MM.1S (cell line): ENCODE data around the gene EBI3.

Experiments used
- DNase-seq: peaks from one replicate; pipeline ENCODE4 v3.0.0-alpha.2; 2015
- H2AFZ ChIP-seq: fragments of 300-600 bp; sonication (generic); 2 replicates; pipeline ENCODE4 v1.6.0; 2016; ENCODE audit warnings: antibody characterized with exemption, low read length
- H3F3A ChIP-seq: fragments of 300-600 bp; sonication (generic); 2 replicates; pipeline ENCODE4 v1.6.1; 2016; ENCODE audit warnings: mild to moderate bottlenecking, antibody characterized with exemption, low read length, moderate library complexity, mixed read lengths; ENCODE audit not compliant: insufficient read depth
- H3K27ac ChIP-seq: fragments of 300-600 bp; sonication (generic); 2 replicates; pipeline ENCODE4 v1.5.1; 2016; ENCODE audit warnings: mild to moderate bottlenecking, low read length
- H3K27me3 ChIP-seq: fragments of 300-600 bp; sonication (generic); replicated peaks from 2 replicates; pipeline ENCODE4 v1.6.0; 2016; ENCODE audit warnings: low read length; ENCODE audit not compliant: insufficient read depth
- H3K36me3 ChIP-seq: fragments of 300-600 bp; sonication (generic); replicated peaks from 2 replicates; pipeline ENCODE4 v1.6.1; 2016; ENCODE audit warnings: mild to moderate bottlenecking, low read length, mixed read lengths; ENCODE audit not compliant: insufficient read depth
- H3K4me1 ChIP-seq: fragments of 300-600 bp; sonication (generic); 2 replicates; pipeline ENCODE4 v1.6.1; 2016; ENCODE audit warnings: low read length, mixed read lengths
- H3K4me2 ChIP-seq: fragments of 300-600 bp; sonication (generic); 2 replicates; pipeline ENCODE4 v1.6.0; 2016; ENCODE audit warnings: low read depth, low read length
- H3K4me3 ChIP-seq: fragments of 300-600 bp; sonication (generic); 2 replicates; pipeline ENCODE4 v1.5.1; 2016; ENCODE audit warnings: low read length, mixed read lengths
- H3K79me2 ChIP-seq: fragments of 300-600 bp; sonication (generic); 2 replicates; pipeline ENCODE4 v1.6.1; 2016; ENCODE audit warnings: mixed run types, low read length, mixed read lengths
- H3K9ac ChIP-seq: fragments of 300-600 bp; sonication (generic); 2 replicates; pipeline ENCODE4 v1.6.1; 2016; ENCODE audit warnings: low read length, mixed read lengths
- H3K9me2 ChIP-seq: fragments of 300-600 bp; sonication (generic); replicated peaks from 2 replicates; pipeline ENCODE4 v1.6.1; 2016; ENCODE audit warnings: mild to moderate bottlenecking, low read length, mixed read lengths; ENCODE audit not compliant: insufficient read depth
- H3K9me3 ChIP-seq: fragments of 300-600 bp; sonication (generic); replicated peaks from 2 replicates; pipeline ENCODE4 v1.6.1; 2016; ENCODE audit warnings: mild to moderate bottlenecking, low read length, mixed read lengths; ENCODE audit not compliant: insufficient read depth
- H4K20me1 ChIP-seq: fragments of 300-600 bp; sonication (generic); 2 replicates; pipeline ENCODE4 v1.6.1; 2016; ENCODE audit warnings: mild to moderate bottlenecking, low read length, moderate library complexity, mixed read lengths; ENCODE audit not compliant: insufficient read depth
- CTCF ChIP-seq: fragments of 300-600 bp; sonication (generic); IDR thresholded peaks from 2 replicates; pipeline ENCODE4 v1.5.1; 2016; ENCODE audit warnings: antibody characterized with exemption, low read length, mixed read lengths
- EZH2 ChIP-seq: fragments of 300-600 bp; sonication (generic); optimal IDR thresholded peaks from 2 replicates; pipeline ENCODE3; 2017; ENCODE audit warnings: low read depth, mild to moderate bottlenecking, antibody characterized with exemption, low read length, mixed read lengths
- EZH2phosphoT487 ChIP-seq: fragments of 300-600 bp; sonication (generic); IDR thresholded peaks from 2 replicates; pipeline ENCODE4 v1.6.1; 2018; ENCODE audit warnings: antibody characterized with exemption, low read length

The EBI3 gene

DNA sequence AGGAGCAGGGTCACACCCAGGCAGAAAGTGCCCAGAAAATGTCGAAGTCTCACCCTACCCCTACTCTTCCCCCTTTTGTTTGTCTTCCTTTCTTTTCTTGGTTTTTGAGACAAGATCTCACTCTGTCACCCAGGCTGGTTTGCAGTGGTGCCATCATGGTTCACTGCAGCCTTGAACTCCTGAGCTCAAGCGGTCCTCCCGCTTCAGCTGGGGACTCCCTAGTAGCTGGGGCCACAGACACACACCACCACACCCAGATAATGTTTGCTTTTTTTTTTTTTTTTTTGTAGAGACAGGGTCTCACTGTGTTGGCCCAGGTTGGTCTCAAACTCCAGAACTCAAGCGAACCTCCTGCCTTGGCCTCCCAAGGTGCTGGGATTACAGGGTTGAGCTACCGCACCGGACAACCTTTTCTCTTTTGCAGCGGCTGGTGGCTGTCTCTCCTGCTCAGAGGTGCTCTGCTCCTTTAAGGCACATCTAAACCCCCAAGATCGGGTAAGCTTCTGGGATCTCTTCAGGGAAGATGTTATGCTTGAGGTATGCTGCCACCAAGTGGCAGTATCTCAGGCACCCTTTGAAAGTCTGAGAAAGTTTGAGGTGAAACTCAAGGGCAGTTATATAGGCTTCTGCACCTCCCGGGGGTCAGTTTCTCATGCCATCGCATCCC is 22.4 kb upstream of the EBI3 start:
- Histone ChIP-seq H3K9me3 (no peaks in the 10 kb centered on the region), H3K9ac (no peak overlapping the region), H3K4me1 (no peaks in the 10 kb centered on the region), H3K4me2 (no peak overlapping the region), H3K36me3 (no peaks in the 10 kb centered on the region), H4K20me1 (no peaks in the 10 kb centered on the region), H3K27ac (no peak overlapping the region), H3K4me3 (no peak overlapping the region), H2AFZ (no peak overlapping the region), H3K9me2 (no peaks in the 10 kb centered on the region), H3K79me2 (no peaks in the 10 kb centered on the region), H3K27me3 (peaks cover 71% of the 10 kb centered on the region), H3F3A (no peaks in the 10 kb centered on the region)
- TF ChIP-seq EZH2phosphoT487 (no peak), CTCF (peak; percentile 49), EZH2 (peak; percentile 29)
- DNase-seq: peak; percentile 45

DNA sequence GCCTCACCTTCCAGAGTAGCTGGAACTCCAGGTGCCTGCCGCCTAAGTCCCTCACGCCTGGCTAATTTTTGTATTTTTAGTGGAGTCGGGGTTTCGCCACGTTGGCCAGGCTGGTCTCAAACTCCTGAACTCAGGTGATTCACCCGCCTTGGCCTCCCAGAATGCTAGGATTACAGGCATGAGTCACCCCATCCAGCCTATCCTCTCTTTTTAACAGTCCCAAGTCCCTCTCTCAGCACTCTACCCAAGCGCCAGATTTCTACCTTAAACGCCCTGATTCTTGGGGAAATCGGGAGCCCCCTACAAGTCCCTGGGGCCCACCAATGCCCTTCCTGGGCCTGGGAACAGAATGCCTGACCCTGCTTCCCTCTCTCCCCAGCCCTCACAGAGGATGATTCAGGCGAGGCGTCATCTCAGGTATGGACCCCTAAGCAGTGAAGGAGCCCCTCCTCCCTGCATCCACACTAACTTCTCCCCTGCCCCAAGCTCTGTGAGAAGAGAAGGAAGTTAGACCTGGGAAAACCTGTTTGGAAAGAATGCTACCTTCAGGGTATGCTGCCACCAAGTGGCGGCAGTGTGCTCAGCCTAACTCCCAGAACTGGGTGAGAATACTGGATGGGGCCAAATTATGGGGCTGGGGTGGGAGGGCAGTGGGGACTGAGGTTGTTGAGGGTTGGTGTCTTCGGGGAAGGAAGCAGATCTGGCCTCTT is 20.8 kb upstream of the EBI3 start:
- DNase-seq: peak; percentile 30
- H3K27me3 ChIP-seq: peaks cover 71% of the 10 kb centered on the region
- H3K27ac ChIP-seq: no peak overlapping the region
- no peaks in the 10 kb centered on the region for H3K36me3 ChIP-seq
- no peak overlapping the region for H3K4me2 ChIP-seq
- TF ChIP-seq CTCF (peak; percentile 56), EZH2phosphoT487 (no peak), EZH2 (no peak)
- no peak overlapping the region for H3K4me3 ChIP-seq
- H2AFZ ChIP-seq: no peak overlapping the region
- H3K9me3 ChIP-seq: no peaks in the 10 kb centered on the region
- no peaks in the 10 kb centered on the region for H3K4me1 ChIP-seq
- H3K9me2 ChIP-seq: no peaks in the 10 kb centered on the region
- H3K79me2 ChIP-seq: no peaks in the 10 kb centered on the region
- no peak overlapping the region for H3K9ac ChIP-seq
- no peaks in the 10 kb centered on the region for H4K20me1 ChIP-seq
- H3F3A ChIP-seq: no peaks in the 10 kb centered on the region

- TF ChIP-seq EZH2phosphoT487 (no peak), EZH2 (no peak), CTCF (no peak)
Measured at GRCh38 chr19:4210166-4210731, 19.1 kb upstream of the EBI3 start.

More at GRCh38 chr19:4210166-4210731, 19.1 kb upstream of the EBI3 start:
- no peaks in the 10 kb centered on the region for H3K4me1 ChIP-seq
- H4K20me1 ChIP-seq: no peaks in the 10 kb centered on the region
- no peaks in the 10 kb centered on the region for H3K79me2 ChIP-seq
- no peaks in the 10 kb centered on the region for H3K9me2 ChIP-seq
- DNase-seq: no peak
- peaks cover 84% of the 10 kb centered on the region for H3K27me3 ChIP-seq
- H3K4me3 ChIP-seq: no peak overlapping the region
- H3F3A ChIP-seq: no peaks in the 10 kb centered on the region
- no peak overlapping the region for H2AFZ ChIP-seq
- no peak overlapping the region for H3K4me2 ChIP-seq
- H3K9me3 ChIP-seq: no peaks in the 10 kb centered on the region
- no peak overlapping the region for H3K27ac ChIP-seq
- H3K9ac ChIP-seq: no peak overlapping the region
- no peaks in the 10 kb centered on the region for H3K36me3 ChIP-seq
